ENCODE data around the gene TEKT5.
"Not testable (repeated sequence)": the region's sequence is repeated elsewhere in the genome, so short reads cannot be mapped to it uniquely, and the experiment has no call there.

Gene TEKT5

GRCh38 chr16:10629592-10629963 is 65.2 kb downstream of the TEKT5 start:
- no peak for DNase-seq

DNA sequence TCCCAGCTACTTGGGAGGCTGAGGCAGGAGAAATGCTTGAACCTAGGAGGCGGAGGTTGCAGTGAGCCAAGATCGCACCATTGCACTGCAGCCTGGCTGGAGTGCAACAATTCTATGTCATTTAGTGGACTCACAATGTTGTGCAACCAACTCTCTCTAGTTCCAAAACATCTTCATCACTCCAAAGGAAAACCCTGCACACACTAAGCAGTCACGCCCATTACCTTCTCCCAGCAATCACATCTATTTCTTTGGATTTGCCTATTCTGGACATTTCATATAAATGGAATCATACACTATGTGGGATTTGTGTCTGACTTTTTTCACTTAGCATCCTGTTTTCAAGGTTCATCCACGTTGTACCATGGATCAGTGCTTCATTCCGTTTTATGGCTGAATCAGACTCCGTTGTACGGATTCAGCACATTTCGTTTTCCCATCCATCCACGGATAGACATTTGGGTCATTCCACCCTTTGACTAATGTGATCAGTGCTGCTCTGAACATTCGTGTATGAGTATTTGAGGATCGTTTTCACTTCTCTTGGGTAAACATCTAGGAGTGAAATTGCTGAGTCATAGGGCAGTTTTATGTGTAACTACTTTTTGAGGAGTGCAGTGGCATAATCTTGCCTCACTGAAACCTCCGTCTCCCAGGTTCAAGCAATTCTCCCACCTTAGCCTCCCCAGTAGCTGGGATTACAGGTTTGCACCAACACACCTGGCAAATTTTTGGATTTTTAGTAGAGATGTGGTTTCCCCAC is 69.0 kb downstream of the TEKT5 start:
- DNase-seq: no peak

- no peak for DNase-seq
These were observed 70.2 kb downstream of the TEKT5 start for GRCh38 chr16:10624527-10624926.

DNA sequence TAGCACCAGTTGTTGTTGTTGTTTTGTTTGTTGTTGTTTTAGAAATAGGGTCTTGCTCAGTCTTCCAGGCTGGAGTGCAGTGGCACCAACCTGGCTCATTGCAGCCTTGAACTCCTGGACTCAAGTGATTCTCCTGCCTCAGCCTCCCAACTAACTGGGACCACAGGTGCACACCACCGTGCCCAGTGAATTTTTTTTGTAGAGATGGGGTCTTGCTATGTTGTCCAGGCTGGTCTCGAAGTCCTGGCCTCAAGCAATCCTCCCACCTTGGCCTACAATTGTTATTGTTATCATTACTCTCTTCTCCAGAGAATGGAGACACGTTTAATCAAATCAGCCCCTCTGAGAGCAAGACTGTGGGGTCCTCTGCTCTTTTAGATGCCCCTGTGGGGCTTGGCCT is 71.7 kb downstream of the TEKT5 start:
- DNase-seq: no peak

GRCh38 chr16:10622036-10622921 is 72.5 kb downstream of the TEKT5 start:
- no peak for DNase-seq

GRCh38 chr16:10621216-10621949 is 73.3 kb downstream of the TEKT5 start:
- not testable (repeated sequence) for DNase-seq

GRCh38 chr16:10620120-10620519 is 74.6 kb downstream of the TEKT5 start:
- DNase-seq: no peak

DNA sequence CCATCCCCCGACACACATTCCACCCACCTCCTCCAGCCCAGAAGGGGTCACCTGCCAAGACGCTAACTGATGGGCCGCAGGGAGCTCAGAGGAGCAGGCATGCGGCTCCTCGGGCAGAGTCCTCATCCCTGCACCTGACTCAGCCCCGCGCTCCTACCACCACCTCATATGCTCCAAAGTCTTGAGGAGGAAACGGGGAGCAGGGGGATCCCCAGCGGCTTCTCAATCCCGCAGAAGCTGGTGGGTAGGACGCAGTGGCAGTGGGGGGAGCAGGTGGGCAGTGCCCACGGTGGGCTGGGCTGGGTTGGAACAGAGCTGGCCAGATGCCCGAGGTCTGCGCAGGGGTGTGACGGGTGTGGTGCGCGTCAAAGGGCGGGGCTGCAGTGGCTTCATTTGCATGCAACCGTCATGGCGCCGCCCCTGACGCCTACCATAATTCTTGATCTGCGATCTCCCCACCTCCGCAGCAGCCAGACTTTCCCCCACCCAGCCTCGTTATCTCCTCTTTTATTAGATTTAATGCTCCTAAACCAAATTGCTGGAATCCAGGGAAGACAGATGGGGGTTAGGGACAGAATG is 75.4 kb downstream of the TEKT5 start:
- DNase-seq: no peak

- no peak for DNase-seq
These were observed 76.0 kb downstream of the TEKT5 start for GRCh38 chr16:10618710-10619209.

GRCh38 chr16:10617662-10618420 is 76.9 kb downstream of the TEKT5 start:
- no peak for DNase-seq

GRCh38 chr16:10616756-10617640 is 77.7 kb downstream of the TEKT5 start:
- DNase-seq: no peak

- no peak for DNase-seq
These were observed 78.3 kb downstream of the TEKT5 start for GRCh38 chr16:10616419-10616755.

DNA sequence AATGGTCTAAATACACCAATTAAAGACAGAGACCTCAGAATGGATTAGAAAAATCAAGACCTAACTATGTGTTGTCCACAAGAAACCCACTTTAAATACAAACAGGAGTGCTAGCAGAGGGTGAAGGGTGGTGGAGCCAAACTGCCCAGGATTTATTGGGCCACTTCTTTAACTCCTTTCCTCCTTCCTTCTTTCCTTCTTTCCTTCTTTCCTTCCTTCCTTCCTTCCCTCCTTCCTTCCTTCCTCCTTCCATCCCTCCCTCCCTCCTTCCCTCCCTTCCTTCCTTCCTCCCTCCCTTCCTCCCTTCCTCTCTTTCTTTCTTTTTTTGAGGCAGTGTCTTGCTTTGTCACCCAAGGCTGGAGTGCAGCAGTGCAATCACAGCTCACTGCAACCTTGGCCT is 80.0 kb downstream of the TEKT5 start:
- no peak for DNase-seq

DNA sequence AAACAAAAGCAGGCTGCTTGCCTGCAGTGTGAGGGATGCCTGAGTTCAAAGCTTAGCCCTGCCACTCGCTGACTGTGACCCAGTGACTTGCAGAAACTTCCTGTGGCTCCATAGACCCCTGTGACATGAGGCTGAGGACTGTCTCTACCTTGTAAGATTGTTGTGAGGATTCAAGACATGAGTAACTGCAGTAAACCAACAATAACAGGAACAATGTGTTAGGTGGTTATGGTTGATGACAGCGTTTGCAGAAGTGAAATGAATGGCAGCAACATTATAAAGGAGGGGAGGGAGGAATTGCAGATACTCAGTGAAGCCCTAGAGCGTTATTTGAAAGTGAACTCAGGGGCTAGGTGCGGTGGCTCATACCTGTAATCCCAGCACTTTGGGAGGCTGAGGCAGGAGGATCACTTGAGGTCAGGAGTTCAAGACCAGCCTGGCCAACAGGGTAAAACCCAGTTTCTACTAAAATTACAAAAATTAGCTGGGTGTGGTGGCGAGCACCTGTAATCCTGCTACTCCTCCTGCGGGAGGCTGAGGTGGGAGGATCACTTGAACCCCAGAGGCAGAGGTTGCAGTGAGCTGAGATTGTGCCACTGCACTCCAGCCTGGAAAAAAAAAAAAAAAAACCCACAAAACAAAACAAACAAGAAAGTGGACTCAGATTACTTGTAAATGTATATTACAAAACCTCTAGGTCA is 80.8 kb downstream of the TEKT5 start:
- no peak for DNase-seq

DNA sequence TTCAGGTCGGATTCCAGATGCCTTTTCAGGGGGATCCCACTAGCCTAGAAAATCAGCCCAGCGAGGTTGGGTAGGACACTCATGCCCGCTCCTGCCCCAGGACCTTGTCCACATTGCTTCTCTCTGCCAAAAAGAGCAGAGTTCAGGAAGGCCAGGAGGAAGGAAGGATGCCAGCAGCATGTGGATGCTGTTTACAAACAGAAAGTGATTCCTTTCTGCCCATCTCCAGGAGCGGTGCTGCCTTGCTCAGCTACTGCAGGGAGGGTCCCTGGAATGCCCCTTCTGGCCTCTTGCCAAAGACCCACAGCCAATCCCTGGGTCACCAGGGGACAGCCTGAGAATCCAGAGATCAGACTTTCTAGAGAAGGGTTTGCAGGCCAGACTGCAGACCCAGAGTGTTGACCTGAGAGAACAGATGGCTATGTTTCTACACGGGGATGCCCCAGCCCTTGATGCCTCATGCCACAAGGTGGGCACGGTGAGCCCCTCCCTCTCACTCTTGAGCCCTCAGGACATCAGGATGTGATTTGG is 82.0 kb downstream of the TEKT5 start:
- no peak for DNase-seq

DNA sequence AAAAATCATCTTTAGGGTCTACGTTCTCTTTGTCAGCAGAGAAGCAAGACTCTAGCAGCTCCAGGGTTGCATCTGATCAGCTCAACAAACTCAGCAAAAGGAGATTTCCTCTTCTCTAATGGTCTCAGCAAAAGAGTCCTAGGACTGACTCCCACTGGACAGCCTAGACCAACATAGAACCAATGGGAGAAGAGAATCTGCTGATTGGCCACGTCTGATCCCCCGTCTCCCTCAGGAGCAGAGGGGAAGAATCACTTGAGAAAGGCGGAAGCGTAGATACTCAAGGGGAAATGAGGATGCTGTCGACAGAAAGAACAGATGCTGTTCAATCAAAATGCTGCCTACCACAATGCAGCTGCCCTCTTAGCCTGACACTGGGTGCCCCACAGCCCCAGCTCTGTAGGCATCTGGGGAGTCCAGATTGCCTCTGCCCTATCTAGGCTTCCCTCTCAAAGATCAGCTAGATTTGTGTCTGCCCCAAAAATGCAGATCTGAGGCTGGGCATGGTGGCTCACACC is 82.8 kb downstream of the TEKT5 start:
- no peak for DNase-seq

DNA sequence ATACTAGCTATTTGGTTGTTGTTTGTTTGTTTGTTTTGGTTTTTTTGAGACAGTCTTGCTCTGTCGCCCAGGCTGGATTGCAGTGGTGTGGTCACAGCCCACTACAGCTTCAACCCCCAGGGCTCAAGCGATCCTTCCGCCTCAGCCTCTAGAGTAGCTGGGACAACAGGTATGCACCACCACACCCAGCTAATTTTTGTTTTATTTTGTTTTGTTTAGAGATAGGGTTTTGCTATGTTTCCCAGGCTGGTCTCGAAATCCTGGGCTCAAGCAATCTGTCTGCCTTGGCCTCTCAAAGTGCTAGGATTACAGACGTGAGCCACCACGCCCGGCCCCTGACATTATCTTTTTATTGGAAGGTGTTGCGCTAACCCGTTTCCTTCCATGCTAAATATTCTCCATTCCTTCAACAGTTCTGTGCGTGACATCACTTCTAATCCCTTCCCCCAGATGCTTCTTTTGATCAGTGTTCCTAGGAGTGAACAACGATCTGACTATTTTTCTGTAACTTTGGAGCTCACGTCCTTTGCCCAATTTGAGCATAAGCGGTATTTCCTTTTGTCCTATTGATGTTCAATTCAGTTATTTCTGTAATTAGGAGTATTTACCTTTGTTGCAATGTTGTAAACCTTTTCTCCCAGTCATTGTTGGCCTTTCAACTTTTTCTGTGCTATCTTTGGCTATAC is 84.1 kb downstream of the TEKT5 start:
- no peak for DNase-seq

DNA sequence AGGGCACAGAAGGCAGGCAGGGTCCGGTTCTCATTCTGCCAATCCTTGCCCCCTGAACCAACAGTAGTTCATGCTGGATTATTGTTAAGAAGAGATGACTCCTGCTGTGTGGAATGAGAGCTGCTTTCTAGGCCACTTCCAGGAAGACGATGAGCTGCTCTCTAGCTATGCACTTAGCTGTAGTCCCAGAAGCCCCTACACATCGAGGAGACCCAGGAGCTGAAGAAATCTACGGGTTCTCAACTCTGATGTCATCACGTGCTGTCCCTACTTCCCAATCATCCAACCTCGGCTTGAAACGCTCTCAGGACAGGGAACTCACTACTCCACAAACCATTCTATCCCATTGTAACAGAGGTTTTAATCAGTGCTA is 85.3 kb downstream of the TEKT5 start:
- no peak for DNase-seq

- no peak for DNase-seq
These were observed 85.9 kb downstream of the TEKT5 start for GRCh38 chr16:10608687-10609401.
